SK-N-SH treated with all-trans-retinoic acid at 6 μM for 48 hours (cell line): ENCODE data around the gene ADORA1.

Experiments
- ARNTL ChIP-seq: fragments of 450-650 bp; formaldehyde crosslinking; IDR thresholded peaks from 2 replicates; pipeline ENCODE4 v1.5.0; 2020; ENCODE audit warnings: low read depth, mild to moderate bottlenecking, moderate library complexity, borderline replicate concordance
- BACH2 ChIP-seq: fragments of 250-450 bp; sonication (Bioruptor Pico); IDR thresholded peaks from 2 replicates; pipeline ENCODE4 v1.9.0; 2021; ENCODE audit warnings: mild to moderate bottlenecking, borderline replicate concordance
- ESRRG ChIP-seq: fragments of 250-450 bp; sonication (Bioruptor Pico); IDR thresholded peaks from 2 replicates; pipeline ENCODE4 v1.6.1; 2021; ENCODE audit warnings: mild to moderate bottlenecking
- ISL1 ChIP-seq: fragments of 250-450 bp; sonication (Bioruptor Pico); IDR thresholded peaks from 2 replicates; pipeline ENCODE4 v2.1.2; 2022; ENCODE audit warnings: mild to moderate bottlenecking, moderate library complexity
- PATZ1 ChIP-seq: fragments of 250-450 bp; sonication (Bioruptor Pico); IDR thresholded peaks from 2 replicates; pipeline ENCODE4 v1.8.0; 2020; ENCODE audit warnings: mild to moderate bottlenecking, moderate library complexity, borderline replicate concordance
- POU6F1 ChIP-seq: fragments of 250-450 bp; sonication (Bioruptor Pico); IDR thresholded peaks from 2 replicates; pipeline ENCODE4 v1.8.0; 2021; ENCODE audit warnings: low read depth, mild to moderate bottlenecking, moderate library complexity, borderline replicate concordance
- RARB ChIP-seq: fragments of 250-450 bp; sonication (Bioruptor Pico); IDR thresholded peaks from 2 replicates; pipeline ENCODE4 v1.8.0; 2021; ENCODE audit warnings: mild to moderate bottlenecking, moderate library complexity
- SNAI2 ChIP-seq: fragments of 250-450 bp; sonication (Bioruptor Pico); IDR thresholded peaks from 2 replicates; pipeline ENCODE4 v1.5.0; 2020; ENCODE audit warnings: mild to moderate bottlenecking, moderate library complexity
- TOX ChIP-seq: fragments of 250-450 bp; sonication (Bioruptor Pico); IDR thresholded peaks from 2 replicates; pipeline ENCODE4 v1.8.0; 2021; ENCODE audit warnings: mild to moderate bottlenecking, moderate library complexity, borderline replicate concordance
- ZFP3 ChIP-seq: fragments of 250-450 bp; sonication (Bioruptor Pico); IDR thresholded peaks from 2 replicates; pipeline ENCODE4 v1.5.0; 2020; ENCODE audit warnings: mild to moderate bottlenecking, moderate library complexity
- ZFP30 ChIP-seq: fragments of 450-650 bp; formaldehyde crosslinking; IDR thresholded peaks from 2 replicates; pipeline ENCODE4 v1.5.0; 2022; ENCODE audit warnings: mild to moderate bottlenecking, moderate library complexity
- ZNF565 ChIP-seq: fragments of 450-650 bp; formaldehyde crosslinking; conservative IDR thresholded peaks from 2 replicates; pipeline ENCODE4 v1.5.0; 2020; ENCODE audit warnings: low read depth, mild to moderate bottlenecking, moderate library complexity
- ZNF70 ChIP-seq: fragments of 450-650 bp; formaldehyde crosslinking; IDR thresholded peaks from 2 replicates; pipeline ENCODE4 v1.5.0; 2020; ENCODE audit warnings: mild to moderate bottlenecking, moderate library complexity
- TF ChIP-seq, protein P1 (sequence below): fragments of 250-450 bp; sonication (Bioruptor Pico); IDR thresholded peaks from 2 replicates; pipeline ENCODE4 v1.5.0; 2020; ENCODE audit warnings: mild to moderate bottlenecking, moderate library complexity

GRCh38 chr1:203178821-203179666, 51.5 kb downstream of the ADORA1 start:
- TF ChIP-seq BACH2 (CRISPR knock-in tag) (no peak), ZFP3 (CRISPR knock-in tag) (no peak), PATZ1 (no peak), SNAI2 (CRISPR knock-in tag) (no peak), TOX (no peak), RARB (CRISPR knock-in tag) (no peak), ESRRG (CRISPR knock-in tag) (no peak), ISL1 (CRISPR knock-in tag) (no peak), ARNTL (CRISPR knock-in tag) (no peak), ZFP30 (no peak), POU6F1 (no peak), ZNF565 (no peak), ZNF70 (no peak)
- TF ChIP-seq, protein P1, sequence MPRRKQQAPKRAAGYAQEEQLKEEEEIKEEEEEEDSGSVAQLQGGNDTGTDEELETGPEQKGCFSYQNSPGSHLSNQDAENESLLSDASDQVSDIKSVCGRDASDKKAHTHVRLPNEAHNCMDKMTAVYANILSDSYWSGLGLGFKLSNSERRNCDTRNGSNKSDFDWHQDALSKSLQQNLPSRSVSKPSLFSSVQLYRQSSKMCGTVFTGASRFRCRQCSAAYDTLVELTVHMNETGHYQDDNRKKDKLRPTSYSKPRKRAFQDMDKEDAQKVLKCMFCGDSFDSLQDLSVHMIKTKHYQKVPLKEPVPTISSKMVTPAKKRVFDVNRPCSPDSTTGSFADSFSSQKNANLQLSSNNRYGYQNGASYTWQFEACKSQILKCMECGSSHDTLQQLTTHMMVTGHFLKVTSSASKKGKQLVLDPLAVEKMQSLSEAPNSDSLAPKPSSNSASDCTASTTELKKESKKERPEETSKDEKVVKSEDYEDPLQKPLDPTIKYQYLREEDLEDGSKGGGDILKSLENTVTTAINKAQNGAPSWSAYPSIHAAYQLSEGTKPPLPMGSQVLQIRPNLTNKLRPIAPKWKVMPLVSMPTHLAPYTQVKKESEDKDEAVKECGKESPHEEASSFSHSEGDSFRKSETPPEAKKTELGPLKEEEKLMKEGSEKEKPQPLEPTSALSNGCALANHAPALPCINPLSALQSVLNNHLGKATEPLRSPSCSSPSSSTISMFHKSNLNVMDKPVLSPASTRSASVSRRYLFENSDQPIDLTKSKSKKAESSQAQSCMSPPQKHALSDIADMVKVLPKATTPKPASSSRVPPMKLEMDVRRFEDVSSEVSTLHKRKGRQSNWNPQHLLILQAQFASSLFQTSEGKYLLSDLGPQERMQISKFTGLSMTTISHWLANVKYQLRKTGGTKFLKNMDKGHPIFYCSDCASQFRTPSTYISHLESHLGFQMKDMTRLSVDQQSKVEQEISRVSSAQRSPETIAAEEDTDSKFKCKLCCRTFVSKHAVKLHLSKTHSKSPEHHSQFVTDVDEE, result no peak
